GM23248 (cell line): ENCODE results near the gene RPS27. TPM values are rescaled to one million over a fixed set of nuclear protein-coding genes. Genes with fewer than 3 reads are reported as not detected.

ENCODE experiments used
- DNase-seq: peaks from one replicate; pipeline ENCODE4 v3.0.0-alpha.2; 2015
- H2AFZ ChIP-seq: fragments of 200-600 bp; sonication (generic); 2 replicates; pipeline ENCODE4 v1.6.1; 2016; ENCODE audit warnings: antibody characterized with exemption
- H3F3A ChIP-seq: fragments of 200-600 bp; sonication (generic); 2 replicates; pipeline ENCODE4 v1.6.1; 2016; ENCODE audit warnings: mild to moderate bottlenecking, antibody characterized with exemption, mixed run types; ENCODE audit not compliant: insufficient read depth
- H3K27ac ChIP-seq: fragments of 200-600 bp; sonication (generic); 2 replicates; pipeline ENCODE4 v1.5.1; 2016; ENCODE audit warnings: mild to moderate bottlenecking
- H3K27me3 ChIP-seq: fragments of 200-600 bp; sonication (generic); replicated peaks from 2 replicates; pipeline ENCODE4 v1.6.1; 2016; ENCODE audit warnings: mild to moderate bottlenecking; ENCODE audit not compliant: insufficient read depth
- H3K36me3 ChIP-seq: fragments of 200-600 bp; sonication (generic); 2 replicates; pipeline ENCODE4 v1.6.1; 2016; ENCODE audit warnings: low read depth, mild to moderate bottlenecking
- H3K4me1 ChIP-seq: fragments of 200-600 bp; sonication (generic); 2 replicates; pipeline ENCODE4 v1.6.1; 2016; ENCODE audit warnings: mild to moderate bottlenecking; ENCODE audit not compliant: insufficient read depth
- H3K4me2 ChIP-seq: fragments of 200-600 bp; sonication (generic); one replicate; pipeline ENCODE4 v1.6.1; 2016; ENCODE audit warnings: mild to moderate bottlenecking; ENCODE audit not compliant: unreplicated experiment
- H3K4me3 ChIP-seq: fragments of 200-600 bp; sonication (generic); 2 replicates; pipeline ENCODE4 v1.5.1; 2016; ENCODE audit warnings: mild to moderate bottlenecking
- H3K79me2 ChIP-seq: fragments of 200-600 bp; sonication (generic); 2 replicates; pipeline ENCODE4 v1.6.1; 2016; ENCODE audit warnings: mild to moderate bottlenecking; ENCODE audit not compliant: insufficient read depth
- H3K9ac ChIP-seq: fragments of 200-600 bp; sonication (generic); 2 replicates; pipeline ENCODE4 v1.6.1; 2016; ENCODE audit warnings: mild to moderate bottlenecking
- H3K9me2 ChIP-seq: fragments of 200-600 bp; sonication (generic); 2 replicates; pipeline ENCODE4 v1.6.1; 2016; ENCODE audit warnings: mixed run types, mild to moderate bottlenecking, moderate library complexity; ENCODE audit not compliant: insufficient read depth
- H3K9me3 ChIP-seq: fragments of 200-600 bp; sonication (generic); one replicate; pipeline ENCODE4 v1.6.1; 2017; ENCODE audit warnings: low read depth
- H4K20me1 ChIP-seq: fragments of 200-600 bp; sonication (generic); 2 replicates; pipeline ENCODE4 v1.6.0; 2016; ENCODE audit not compliant: insufficient read depth
- EZH2 ChIP-seq: fragments of 200-600 bp; sonication (generic); IDR thresholded peaks from 2 replicates; pipeline ENCODE4 v1.6.1; 2018; ENCODE audit warnings: antibody characterized with exemption, mild to moderate bottlenecking; ENCODE audit not compliant: insufficient read depth, poor library complexity, severe bottlenecking
- EZH2phosphoT487 ChIP-seq: fragments of 200-600 bp; sonication (generic); IDR thresholded peaks from 2 replicates; pipeline ENCODE4 v1.6.1; 2018; ENCODE audit warnings: antibody characterized with exemption, moderate library complexity, mild to moderate bottlenecking, low read depth; ENCODE audit not compliant: insufficient read depth
- WGBS, 2 experiments: methylation state at CpG; one replicate each; pipeline ENCODE4 v1.1.6; 2015 to 2017; ENCODE audit warnings: low lambda C conversion rate in 2 of 2, low coverage in 1 of 2; ENCODE audit errors: missing lambda C conversion rate in 2 of 2; 5-methylcytosine and 5-hydroxymethylcytosine counted together
- in situ Hi-C: fragments of 300-500 bp; cut with MboI; formaldehyde crosslinking; loops from 2 replicates; pipeline ENCODE4 v1.15.0; 2020
- polyA plus RNA-seq: library from polyadenylated mRNA; unstranded; fragments of >200 nt; fragmentation: Nextera tagmentation; extraction: Ambion mirVana; gene quantifications from 2 replicates; pipeline ENCODE4 v1.2.1, GENCODE V29; 2016
- total RNA-seq: library from RNA; depleted of rRNA; stranded (reverse); fragments of >200 nt; shearing (Covaris generic); gene quantifications from 2 replicates; pipeline ENCODE4 v1.2.3, GENCODE V29; 2014

Gene RPS27
- total and polyA plus RNA-seq, 2 experiments from 2014 or later: 1,144 to 1,552 TPM

DNA sequence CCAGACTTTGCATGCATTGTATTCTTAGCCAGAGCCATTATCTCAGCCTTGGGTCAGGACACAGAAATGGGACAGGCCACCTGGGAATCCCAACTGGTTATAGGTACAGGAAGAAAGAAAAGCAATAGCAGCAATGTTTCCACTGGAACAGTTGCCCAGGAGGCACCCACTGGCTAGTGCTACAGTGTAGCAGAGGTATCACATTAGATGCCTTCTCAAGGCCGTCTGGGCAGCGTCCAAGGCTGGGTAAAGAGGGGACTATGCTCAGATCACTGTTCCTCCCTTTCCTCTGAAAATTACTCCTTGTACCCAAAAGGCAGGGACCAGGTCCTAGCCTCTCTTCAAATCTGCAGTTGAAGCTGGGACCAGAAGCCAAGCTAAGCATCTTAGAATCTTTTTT, 20.2 kb upstream of the RPS27 start:
- no peaks in the 10 kb centered on the region for H3K9me3 ChIP-seq
- in situ Hi-C loops: no loop called here
- H3F3A ChIP-seq: peaks cover 23% of the 10 kb centered on the region
- no peak for DNase-seq
- H3K9me2 ChIP-seq: no peaks in the 10 kb centered on the region
- peaks cover 14% of the 10 kb centered on the region; the same call in 1 of the 2 replicates for H3K36me3 ChIP-seq
- H3K4me1 ChIP-seq: peaks cover 16% of the 10 kb centered on the region
- WGBS, 2 experiments: 68 to 76% methylated on average over 2 of the region's 2 CpGs
- H3K9ac ChIP-seq: no peak overlapping the region
- no peak overlapping the region for H3K4me2 ChIP-seq
- H3K79me2 ChIP-seq: peaks cover 10% of the 10 kb centered on the region
- no peaks in the 10 kb centered on the region for H4K20me1 ChIP-seq
- no peak overlapping the region for H2AFZ ChIP-seq
- H3K4me3 ChIP-seq: no peak overlapping the region
- H3K27ac ChIP-seq: no peak overlapping the region
- H3K27me3 ChIP-seq: no peaks in the 10 kb centered on the region
- TF ChIP-seq EZH2 (no peak), EZH2phosphoT487 (no peak)

DNA sequence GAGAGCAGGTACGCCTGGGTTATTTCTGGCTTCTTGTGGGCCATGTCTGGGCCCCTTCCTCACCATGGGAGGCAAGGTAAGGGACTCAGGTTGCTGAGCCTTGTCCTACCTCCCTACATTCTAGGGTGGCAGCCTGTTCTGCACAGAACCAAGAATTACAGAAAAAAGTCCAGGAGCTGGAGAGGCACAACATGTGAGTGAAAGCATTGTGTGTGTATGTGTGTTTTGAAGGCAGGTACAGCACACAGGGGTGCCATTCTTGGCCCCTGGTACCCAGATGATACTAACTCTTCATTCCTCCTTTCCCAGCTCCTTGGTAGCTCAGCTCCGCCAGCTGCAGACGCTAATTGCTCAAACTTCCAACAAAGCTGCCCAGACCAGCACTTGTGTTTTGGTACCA, 17.5 kb upstream of the RPS27 start:
- Histone ChIP-seq H3F3A (peaks cover 13% of the 10 kb centered on the region), H3K9me2 (no peaks in the 10 kb centered on the region), H3K4me1 (peaks cover 16% of the 10 kb centered on the region), H3K4me3 (no peak overlapping the region), H3K9ac (no peak overlapping the region), H3K4me2 (no peak overlapping the region), H3K9me3 (no peaks in the 10 kb centered on the region), H3K79me2 (peaks cover 21% of the 10 kb centered on the region), H2AFZ (no peak overlapping the region), H3K27me3 (no peaks in the 10 kb centered on the region), H4K20me1 (no peaks in the 10 kb centered on the region), H3K36me3 (peaks cover 20% of the 10 kb centered on the region), H3K27ac (no peak overlapping the region)
- in situ Hi-C loops: no loop called here
- WGBS, 2 experiments: 74 to 75% methylated on average over 3 of the region's 3 CpGs
- no peak for DNase-seq
- TF ChIP-seq EZH2phosphoT487 (no peak), EZH2 (no peak)

DNA sequence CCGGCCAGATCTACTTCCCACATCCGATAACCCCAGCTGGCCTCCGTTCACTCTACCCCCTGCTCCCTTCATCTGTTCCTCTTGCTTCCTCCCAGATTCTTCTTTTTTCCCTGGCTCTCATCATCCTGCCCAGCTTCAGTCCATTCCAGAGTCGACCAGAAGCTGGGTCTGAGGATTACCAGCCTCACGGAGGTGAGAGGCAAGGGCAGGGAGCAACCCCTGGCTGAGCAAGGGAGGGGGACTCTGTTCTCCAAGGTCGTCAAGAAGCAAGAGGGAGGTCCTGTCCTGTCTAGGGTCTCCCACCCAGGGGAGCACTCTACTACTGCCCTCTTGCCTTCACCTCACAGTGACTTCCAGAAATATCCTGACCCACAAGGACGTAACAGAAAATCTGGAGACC, 17.0 kb upstream of the RPS27 start:
- H3K4me2 ChIP-seq: no peak overlapping the region
- H2AFZ ChIP-seq: no peak overlapping the region
- H3K27ac ChIP-seq: no peak overlapping the region
- H4K20me1 ChIP-seq: no peaks in the 10 kb centered on the region
- no peak for DNase-seq
- in situ Hi-C loops: no loop called here
- no peak overlapping the region for H3K9ac ChIP-seq
- H3K9me3 ChIP-seq: no peaks in the 10 kb centered on the region
- peaks cover 17% of the 10 kb centered on the region for H3K4me1 ChIP-seq
- 71 to 72% methylated on average over 7 of the region's 7 CpGs for WGBS, 2 experiments
- TF ChIP-seq EZH2phosphoT487 (no peak), EZH2 (no peak)
- H3K79me2 ChIP-seq: peaks cover 21% of the 10 kb centered on the region
- H3K9me2 ChIP-seq: no peaks in the 10 kb centered on the region
- no peak overlapping the region for H3K4me3 ChIP-seq
- peaks cover 20% of the 10 kb centered on the region for H3K36me3 ChIP-seq
- H3F3A ChIP-seq: peaks cover 18% of the 10 kb centered on the region
- no peaks in the 10 kb centered on the region for H3K27me3 ChIP-seq

DNA sequence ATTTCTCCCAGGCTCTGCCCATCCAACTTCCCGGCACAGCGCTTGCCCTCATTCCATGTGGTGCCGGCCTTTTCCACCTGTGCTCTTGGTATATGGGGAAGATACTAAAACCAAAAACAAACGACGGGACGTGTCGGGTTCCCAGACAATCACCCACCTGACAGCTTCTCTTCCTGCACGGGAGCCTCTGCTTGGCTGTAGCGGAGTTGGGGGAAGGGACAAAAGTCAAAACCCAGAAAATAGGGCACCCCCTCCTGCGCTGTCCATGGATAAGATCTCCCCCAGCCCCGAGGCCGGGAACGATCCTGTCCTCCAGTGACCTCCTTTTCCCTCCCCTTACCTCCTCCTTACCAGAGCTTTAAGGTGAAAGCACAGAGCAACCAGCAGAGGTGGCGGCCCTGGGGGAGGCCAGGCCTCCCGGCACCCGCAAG, 13.7 kb upstream of the RPS27 start:
- WGBS, 2 experiments: 0 to 2% methylated on average over 16 of the region's 16 CpGs
- TF ChIP-seq EZH2: no peak
- no peak for TF ChIP-seq EZH2phosphoT487
- no peak for DNase-seq
- Histone ChIP-seq H3K9me2 (no peaks in the 10 kb centered on the region), H3K9me3 (no peaks in the 10 kb centered on the region), H3K4me2 (peak overlapping the region; percentile 82), H3K79me2 (peaks cover 36% of the 10 kb centered on the region), H3K4me3 (peak overlapping the region; percentile 84), H3K9ac (peak overlapping the region; percentile 92), H2AFZ (peak overlapping the region; percentile 90), H3K36me3 (peaks cover 27% of the 10 kb centered on the region), H3K27me3 (no peaks in the 10 kb centered on the region), H3K4me1 (peaks cover 17% of the 10 kb centered on the region), H3F3A (peaks cover 39% of the 10 kb centered on the region), H4K20me1 (no peaks in the 10 kb centered on the region), H3K27ac (peak overlapping the region; percentile 74)
- in situ Hi-C loops: no loop called here
